CD14-positive monocyte (primary cell): ENCODE results near the gene COQ6. TPM values are rescaled to one million over a fixed set of nuclear protein-coding genes. Genes with fewer than 3 reads are reported as not detected.
A peak's percentile ranks its signal among the peaks of the same experiment; 100 is the strongest.

Experiments
- DNase-seq, 3 donors: peaks; one replicate each; pipeline ENCODE4 v3.0.0-alpha.2; 2011 to 2022
- H2AFZ ChIP-seq: 2 replicates; pipeline ENCODE4 v1.6.0; 2012; ENCODE audit warnings: mild to moderate bottlenecking, low read depth, low read length, inconsistent platforms; ENCODE audit not compliant: insufficient read depth, poor library complexity, severe bottlenecking
- H3K27ac ChIP-seq, 2 donors: 1 replicate in 1 of 2; 2 replicates in 1 of 2; pipeline ENCODE4 v1.5.1; 2012 to 2013; ENCODE audit warnings: low read length in 2 of 2, control low read depth in 1 of 2, inconsistent platforms in 1 of 2, low read depth in 1 of 2, mild to moderate bottlenecking in 1 of 2
- H3K27me3 ChIP-seq, 2 donors: one replicate each; pipeline versions ENCODE4 v1.6.0 to v1.6.1; 2011 to 2013; ENCODE audit warnings: low read length in 2 of 2; ENCODE audit not compliant: control insufficient read depth in 2 of 2, insufficient read depth in 2 of 2
- H3K36me3 ChIP-seq, 2 donors: replicated peaks in 1 of 2; 1 replicate in 1 of 2; 2 replicates in 1 of 2; pipeline versions ENCODE4 v1.5.1 to v1.6.1; 2012 to 2013; ENCODE audit warnings: low read length in 2 of 2, control low read depth in 1 of 2, inconsistent platforms in 1 of 2, mild to moderate bottlenecking in 1 of 2; ENCODE audit not compliant: insufficient read depth in 2 of 2, control insufficient read depth in 1 of 2
- H3K4me1 ChIP-seq, 2 donors: 1 replicate in 1 of 2; 2 replicates in 1 of 2; pipeline versions ENCODE4 v1.5.1 to v1.6.1; 2012 to 2013; ENCODE audit warnings: low read length in 2 of 2, control low read depth in 1 of 2, inconsistent platforms in 1 of 2, mild to moderate bottlenecking in 1 of 2, moderate library complexity in 1 of 2; ENCODE audit not compliant: insufficient read depth in 2 of 2, control insufficient read depth in 1 of 2
- H3K4me2 ChIP-seq: replicated peaks from 2 replicates; pipeline ENCODE3; 2012; ENCODE audit warnings: low read length, moderate library complexity, mild to moderate bottlenecking; ENCODE audit not compliant: poor library complexity, severe bottlenecking; ENCODE audit errors: extremely low read depth
- H3K4me3 ChIP-seq, 3 experiments: fragments of 200-600 bp in 1 of 3; sonication (generic) in 1 of 3; replicated peaks in 1 of 3; 1 replicate in 2 of 3; 2 replicates in 1 of 3; pipeline ENCODE4 v1.5.1; 2011 to 2013; ENCODE audit warnings: low read length in 3 of 3, mild to moderate bottlenecking in 3 of 3, control low read depth in 2 of 3, low read depth in 2 of 3, inconsistent platforms in 1 of 3, moderate library complexity in 1 of 3
- H3K79me2 ChIP-seq: 2 replicates; pipeline ENCODE4 v1.6.0; 2012; ENCODE audit warnings: mild to moderate bottlenecking, control low read depth, inconsistent platforms, low read length, moderate library complexity; ENCODE audit not compliant: insufficient read depth
- H3K9ac ChIP-seq: 2 replicates; pipeline ENCODE4 v1.6.0; 2017; ENCODE audit warnings: low read length, mild to moderate bottlenecking; ENCODE audit not compliant: insufficient read depth, poor library complexity, severe bottlenecking
- H3K9me3 ChIP-seq, 2 donors: replicated peaks in 1 of 2; 1 replicate in 1 of 2; 2 replicates in 1 of 2; pipeline versions ENCODE4 v1.5.1 to v1.6.1; 2012 to 2013; ENCODE audit warnings: low read length in 2 of 2, control low read depth in 1 of 2; ENCODE audit not compliant: control insufficient read depth in 1 of 2, insufficient read depth in 1 of 2
- H4K20me1 ChIP-seq: 2 replicates; pipeline ENCODE4 v1.6.0; 2012; ENCODE audit warnings: mild to moderate bottlenecking, low read length, control low read depth, moderate library complexity; ENCODE audit not compliant: insufficient read depth
- H3K27ac Mint-ChIP-seq, 7 donors: one replicate each; pipeline ENCODE4 v1.8.0; 2020; ENCODE audit warnings: mild to moderate bottlenecking in 7 of 7, mixed read lengths in 7 of 7, moderate library complexity in 6 of 7, inconsistent platforms in 2 of 7
- H3K27me3 Mint-ChIP-seq, 3 donors: one replicate each; pipeline ENCODE4 v1.8.0; 2021 to 2022; ENCODE audit warnings: low read depth in 3 of 3, mild to moderate bottlenecking in 3 of 3, mixed read lengths in 3 of 3, moderate library complexity in 3 of 3, inconsistent platforms in 1 of 3
- H3K36me3 Mint-ChIP-seq, 2 donors: one replicate each; pipeline ENCODE4 v1.8.0; 2020; ENCODE audit warnings: mixed read lengths in 2 of 2, inconsistent platforms in 1 of 2, mild to moderate bottlenecking in 1 of 2
- H3K4me1 Mint-ChIP-seq: one replicate; pipeline ENCODE4 v1.8.0; 2020; ENCODE audit warnings: mild to moderate bottlenecking, mixed read lengths
- H3K4me3 Mint-ChIP-seq, 2 donors: one replicate each; pipeline ENCODE4 v1.8.0; 2020; ENCODE audit warnings: mild to moderate bottlenecking in 2 of 2, mixed read lengths in 2 of 2, moderate library complexity in 1 of 2
- H3K9me3 Mint-ChIP-seq, 7 donors: one replicate each; pipeline ENCODE4 v1.8.0; 2020 to 2022; ENCODE audit warnings: mixed read lengths in 7 of 7, mild to moderate bottlenecking in 6 of 7, moderate library complexity in 6 of 7, inconsistent platforms in 2 of 7
- WGBS: methylation state at CpG from one replicate; pipeline ENCODE4 v1.1.5; 2013; ENCODE audit warnings: missing lambda C conversion rate; ENCODE audit not compliant: insufficient coverage; 5-methylcytosine and 5-hydroxymethylcytosine counted together
- intact Hi-C, 2 donors: fragments of 100-400 bp; cut with micrococcal nuclease; formaldehyde crosslinking; loops; one replicate each; pipeline versions ENCODE4 v1.15.0 to v1.15.1; 2023
- polyA plus RNA-seq, 3 donors: library from polyadenylated mRNA; depleted of rRNA in 1 of 3; unstranded in 2 of 3; stranded (reverse) in 1 of 3; fragments of 300-500 nt in 2 of 3; fragments of >200 nt in 1 of 3; fragmentation: Illumina TruSeq in 2 of 3; gene quantifications; 1 replicate in 2 of 3; 2 replicates in 1 of 3; pipeline ENCODE4 v1.2.3, GENCODE V29; 2012 to 2021
- TF ChIP-seq, protein P1 (sequence below): fragments of 200-600 bp; IDR thresholded peaks from one replicate; pipeline ENCODE4 v1.8.0; 2022; ENCODE audit warnings: antibody characterized with exemption, mild to moderate bottlenecking

COQ6 gene
- polyA plus RNA-seq, 3 donors, result 14.1 to 21.1 (median 14.6) TPM

DNA sequence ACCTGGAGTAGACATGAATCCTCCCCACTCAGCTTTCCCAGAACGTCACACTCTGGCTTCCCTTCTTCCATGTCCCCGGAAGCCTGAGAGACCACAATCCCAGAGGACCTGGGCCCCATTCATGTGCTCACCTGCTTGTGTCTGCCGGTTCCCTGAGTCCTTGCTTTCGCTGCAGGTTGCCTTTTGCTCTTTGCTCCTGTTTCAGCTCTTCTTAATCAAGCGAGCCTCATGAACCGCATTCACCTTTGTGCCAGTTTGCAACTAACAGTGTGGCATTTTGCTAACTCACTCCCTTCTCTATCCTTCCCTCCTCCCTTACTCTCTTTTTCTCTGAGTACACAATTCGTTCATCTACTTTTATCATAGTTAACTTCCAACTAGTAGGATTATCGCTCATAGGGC is 45.9 kb downstream of the COQ6 start:
- Histone ChIP-seq H2AFZ (no peak overlapping the region), H3K36me3 (peaks cover 0 to 18% of the 10 kb centered on the region in 2 donors), H3K27ac (no peak overlapping the region), H4K20me1 (no peaks in the 10 kb centered on the region), H3K9ac (no peak overlapping the region), H3K4me3 (no peak overlapping the region), H3K9me3 (no peaks in the 10 kb centered on the region), H3K4me2 (no peak overlapping the region), H3K79me2 (no peaks in the 10 kb centered on the region), H3K4me1 (no peaks in the 10 kb centered on the region), H3K27me3 (no peaks in the 10 kb centered on the region)
- intact Hi-C loops, result no loop called here
- H3K9me3 Mint-ChIP-seq, result peaks cover 0 to 1% (median 0%) of the 10 kb centered on the region in 7 donors
- H3K4me1 Mint-ChIP-seq, result no peaks in the 10 kb centered on the region
- WGBS, result 100% methylated on average over 6 of the region's 8 CpGs
- no peak overlapping the region for H3K4me3 Mint-ChIP-seq
- H3K36me3 Mint-ChIP-seq, result peaks cover 17 to 19% of the 10 kb centered on the region in 2 donors
- H3K27ac Mint-ChIP-seq, result peak overlapping the region in 1 of 7 donors; percentile 16
- DNase-seq, result no peak
- TF ChIP-seq, protein P1, sequence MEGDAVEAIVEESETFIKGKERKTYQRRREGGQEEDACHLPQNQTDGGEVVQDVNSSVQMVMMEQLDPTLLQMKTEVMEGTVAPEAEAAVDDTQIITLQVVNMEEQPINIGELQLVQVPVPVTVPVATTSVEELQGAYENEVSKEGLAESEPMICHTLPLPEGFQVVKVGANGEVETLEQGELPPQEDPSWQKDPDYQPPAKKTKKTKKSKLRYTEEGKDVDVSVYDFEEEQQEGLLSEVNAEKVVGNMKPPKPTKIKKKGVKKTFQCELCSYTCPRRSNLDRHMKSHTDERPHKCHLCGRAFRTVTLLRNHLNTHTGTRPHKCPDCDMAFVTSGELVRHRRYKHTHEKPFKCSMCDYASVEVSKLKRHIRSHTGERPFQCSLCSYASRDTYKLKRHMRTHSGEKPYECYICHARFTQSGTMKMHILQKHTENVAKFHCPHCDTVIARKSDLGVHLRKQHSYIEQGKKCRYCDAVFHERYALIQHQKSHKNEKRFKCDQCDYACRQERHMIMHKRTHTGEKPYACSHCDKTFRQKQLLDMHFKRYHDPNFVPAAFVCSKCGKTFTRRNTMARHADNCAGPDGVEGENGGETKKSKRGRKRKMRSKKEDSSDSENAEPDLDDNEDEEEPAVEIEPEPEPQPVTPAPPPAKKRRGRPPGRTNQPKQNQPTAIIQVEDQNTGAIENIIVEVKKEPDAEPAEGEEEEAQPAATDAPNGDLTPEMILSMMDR, result no peak
- peaks cover 0 to 1% (median 0%) of the 10 kb centered on the region in 3 donors for H3K27me3 Mint-ChIP-seq

DNA sequence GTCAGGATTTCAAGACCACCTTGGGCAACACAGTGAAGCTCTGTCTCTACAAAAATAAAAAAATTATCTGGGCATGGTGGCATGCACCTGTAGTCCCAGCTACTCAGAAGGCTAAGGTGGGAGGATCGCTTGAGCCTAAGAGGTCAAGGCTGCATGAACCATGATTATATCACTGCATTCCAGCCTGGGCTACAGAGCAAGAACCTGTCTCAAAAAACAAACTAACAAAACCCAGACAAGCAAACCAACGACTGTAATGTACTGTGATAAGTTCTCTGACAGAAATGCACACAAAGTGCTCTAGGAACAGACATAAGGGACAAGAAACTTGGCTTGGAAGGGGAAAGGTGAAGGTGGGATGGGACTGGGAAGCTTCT is 46.6 kb downstream of the COQ6 start:
- intact Hi-C loops, result no loop called here
- Mint-ChIP-seq H3K9me3 (peaks cover 0 to 1% (median 0%) of the 10 kb centered on the region in 7 donors), H3K4me3 (no peak overlapping the region), H3K4me1 (no peaks in the 10 kb centered on the region), H3K27me3 (peaks cover 0 to 1% (median 0%) of the 10 kb centered on the region in 3 donors), H3K36me3 (peaks cover 17 to 19% of the 10 kb centered on the region in 2 donors), H3K27ac (no peak overlapping the region)
- Histone ChIP-seq H3K4me3 (no peak overlapping the region), H3K79me2 (no peaks in the 10 kb centered on the region), H3K9me3 (no peaks in the 10 kb centered on the region), H4K20me1 (no peaks in the 10 kb centered on the region), H2AFZ (no peak overlapping the region), H3K9ac (no peak overlapping the region), H3K4me2 (no peak overlapping the region), H3K27me3 (no peaks in the 10 kb centered on the region), H3K27ac (no peak overlapping the region), H3K4me1 (no peaks in the 10 kb centered on the region), H3K36me3 (peaks cover 0 to 18% of the 10 kb centered on the region in 2 donors)
- TF ChIP-seq, protein P1, result no peak
- no peak for DNase-seq
- WGBS, result 62% methylated on average over 2 of the region's 2 CpGs
